ENCODE measurements around the gene CCDC33. TPM values are rescaled to one million over a fixed set of nuclear protein-coding genes. Genes with fewer than 3 reads are reported as not detected.

CCDC33 gene
- total RNA-seq, 1 experiment from 2014 or later, result 0.15 TPM

- H3K9me2 ChIP-seq (ENCODE audit: insufficient read depth), result no peaks in the 10 kb centered on the region
Measured at GRCh38 chr15:74381481-74381880, 145.4 kb downstream of the CCDC33 start.

GRCh38 chr15:74382004-74382816 lies 146.1 kb downstream of the CCDC33 start:
- CTCF ChIA-PET, result interaction anchor here (0.6 to 6.3 kb wide), 21 partner anchors 14 to 387 kb away, joined by 3 to 83 read pairs (median 4); partner anchors contain the start of genes CYP1A1 and UBL7
- POLR2A ChIA-PET, result interaction anchor here (0.7 to 0.9 kb wide), 2 partner anchors 51 to 57 kb away, joined by 3 to 4 read pairs; partner anchors contain the start of gene SEMA7A
- Histone ChIP-seq H3K9me2 (ENCODE audit: insufficient read depth) (no peaks in the 10 kb centered on the region), H3K27ac (ENCODE audit: low read depth, low read length) (no peak overlapping the region), H3K36me3 (ENCODE audit: control insufficient read depth in 1 of 2, insufficient read depth in 2 of 2, low read length in 2 of 2) (no peaks in the 10 kb centered on the region), H2AFZ (ENCODE audit: low read depth, low read length, poor library complexity, severe bottlenecking) (no peak overlapping the region), H3K9ac (ENCODE audit: low read length) (peak overlapping the region; percentile 26; the same call in 1 of the 2 replicates), H3K9me3 (ENCODE audit: control insufficient read depth in 1 of 2, insufficient read depth in 1 of 2, low read depth in 1 of 2, low read length in 2 of 2) (no peaks in the 10 kb centered on the region), H3K4me1 (ENCODE audit: control insufficient read depth in 1 of 2, insufficient read depth in 2 of 2, low read length in 2 of 2) (peaks cover 19 to 69% of the 10 kb centered on the region in 2 experiments), H3K79me2 (ENCODE audit: insufficient read depth, low read length) (no peaks in the 10 kb centered on the region), H3K4me2 (ENCODE audit: low read length) (peak overlapping the region; percentile 24; the same call in 1 of the 2 replicates), H3K4me3 (replicated peaks in 1 of 2; ENCODE audit: low read depth in 1 of 2, low read length in 2 of 2) (no peak overlapping the region), H3K27me3 (ENCODE audit: insufficient read depth, low read length) (no peaks in the 10 kb centered on the region), H4K20me1 (ENCODE audit: insufficient read depth) (no peaks in the 10 kb centered on the region)
- ATAC-seq, result peak; percentile 93
- DNase-seq (ENCODE audit: low read depth, low spot score), result peak; percentile 66
- RAD21 ChIA-PET (ENCODE audit: low non-redundant PET in 1 of 2, low total read pairs in 2 of 2, uncharacterized antibody in 2 of 2, unreplicated experiment in 2 of 2), result interaction anchor here (0.7 to 1.7 kb wide), 5 partner anchors 57 to 144 kb away, joined by 3 to 15 read pairs (median 3); partner anchors contain the start of gene UBL7 (in 1 of the 2)
- peak in 2 of 3 experiments; percentile 97 to 98; a peak in 4 of 6 replicates for TF ChIP-seq CTCF (IDR thresholded peaks at IDR 0.05 in 2 of 3, conservative IDR thresholded peaks at IDR 0.05 in 1 of 3; ENCODE audit: borderline replicate concordance in 1 of 3, insufficient read depth in 1 of 3, low read depth in 2 of 3, low read length in 2 of 3)
- no peak for TF ChIP-seq ZFX (IDR thresholded peaks at IDR 0.05)
- no TSS peak for BruUV-seq (replicated peaks)
- intact Hi-C loops (cut with micrococcal nuclease), result loop anchor here (1.0 to 2.0 kb wide), 2 partner anchors 56 to 109 kb away; no protein-coding TSS in a partner anchor

More at GRCh38 chr15:74381481-74381880, 145.4 kb downstream of the CCDC33 start:
- H3K9ac ChIP-seq (ENCODE audit: low read length), result no peak overlapping the region
- intact Hi-C loops (cut with micrococcal nuclease), result no loop called here
- H3K36me3 ChIP-seq (ENCODE audit: control insufficient read depth in 1 of 2, insufficient read depth in 2 of 2, low read length in 2 of 2), result no peaks in the 10 kb centered on the region
- CTCF ChIA-PET, result interaction anchor here (1.0 to 6.3 kb wide), 5 partner anchors 51 to 102 kb away, joined by 4 to 83 read pairs (median 5); no protein-coding TSS in a partner anchor
- RAD21 ChIA-PET (ENCODE audit: low non-redundant PET in 1 of 2, low total read pairs in 2 of 2, uncharacterized antibody in 2 of 2, unreplicated experiment in 2 of 2), result interaction anchor here in 1 of 2 experiments (0.8 kb wide), 1 partner anchor 61 kb away, joined by 3 read pairs; no protein-coding TSS in a partner anchor
- ATAC-seq (no peak), DNase-seq (ENCODE audit: low read depth, low spot score) (no peak)
- H3K4me2 ChIP-seq (ENCODE audit: low read length), result no peak overlapping the region
- H3K4me1 ChIP-seq (ENCODE audit: control insufficient read depth in 1 of 2, insufficient read depth in 2 of 2, low read length in 2 of 2), result peaks cover 19 to 62% of the 10 kb centered on the region in 2 experiments
- POLR2A ChIA-PET, result no interaction called here
- no peaks in the 10 kb centered on the region for H3K9me3 ChIP-seq (ENCODE audit: control insufficient read depth in 1 of 2, insufficient read depth in 1 of 2, low read depth in 1 of 2, low read length in 2 of 2)
- H2AFZ ChIP-seq (ENCODE audit: low read depth, low read length, poor library complexity, severe bottlenecking), result no peak overlapping the region
- TF ChIP-seq ZFX (IDR thresholded peaks at IDR 0.05) (no peak), TCF7L2 (IDR thresholded peaks at IDR 0.05; ENCODE audit: borderline replicate concordance, extremely low read depth, insufficient read depth, insufficient read length) (no peak), CBX3 (IDR thresholded peaks at IDR 0.05; ENCODE audit: low read depth) (no peak), MAX (IDR thresholded peaks at IDR 0.05) (no peak)
- H3K79me2 ChIP-seq (ENCODE audit: insufficient read depth, low read length), result no peaks in the 10 kb centered on the region
- no peak overlapping the region for H3K27ac ChIP-seq (ENCODE audit: low read depth, low read length)
- H3K27me3 ChIP-seq (ENCODE audit: insufficient read depth, low read length), result no peaks in the 10 kb centered on the region
- no peak overlapping the region for H3K4me3 ChIP-seq (replicated peaks in 1 of 2; ENCODE audit: low read depth in 1 of 2, low read length in 2 of 2)
- H4K20me1 ChIP-seq (ENCODE audit: insufficient read depth), result no peaks in the 10 kb centered on the region
- BruUV-seq (replicated peaks), result no TSS peak

All from HCT116 (cell line).